Suprapubic skin (tissue), 4 donors: ENCODE measurements around the gene NDUFS2. TPM values are rescaled to one million over a fixed set of nuclear protein-coding genes. Genes with fewer than 3 reads are reported as not detected.

Source experiments
- DNase-seq, 2 donors: peaks; one replicate each; pipeline ENCODE4 v3.0.0-alpha.2; 2019; ENCODE audit warnings: low spot score in 2 of 2
- H3K27ac ChIP-seq: fragments of 200-600 bp; sonication (generic); one replicate; pipeline ENCODE4 v1.5.1; 2019
- H3K27me3 ChIP-seq: fragments of 200-600 bp; sonication (generic); one replicate; pipeline ENCODE4 v1.5.1; 2019
- H3K36me3 ChIP-seq: fragments of 200-600 bp; sonication (generic); one replicate; pipeline ENCODE4 v1.5.1; 2019
- H3K4me1 ChIP-seq: fragments of 200-600 bp; sonication (generic); one replicate; pipeline ENCODE4 v1.5.1; 2019
- H3K4me3 ChIP-seq: fragments of 200-600 bp; sonication (generic); one replicate; pipeline ENCODE4 v1.5.1; 2019; ENCODE audit warnings: mild to moderate bottlenecking
- H3K9me3 ChIP-seq: fragments of 200-600 bp; sonication (generic); one replicate; pipeline ENCODE4 v1.5.1; 2019
- EP300 ChIP-seq: sonication (generic); formaldehyde crosslinking; IDR thresholded peaks from one replicate; pipeline ENCODE4 v1.6.1; 2017; ENCODE audit warnings: antibody characterized with exemption
- POLR2A ChIP-seq, 2 donors: fragments of 450-650 bp; IDR thresholded peaks; one replicate each; pipeline ENCODE4 v1.6.1; 2017; ENCODE audit warnings: antibody characterized with exemption in 2 of 2, mild to moderate bottlenecking in 2 of 2, moderate library complexity in 2 of 2
- POLR2AphosphoS5 ChIP-seq, 3 donors: sonication (generic); formaldehyde crosslinking; IDR thresholded peaks; one replicate each; pipeline ENCODE4 v1.6.1; 2017; ENCODE audit warnings: antibody characterized with exemption in 3 of 3
- WGBS: methylation state at CpG from one replicate; pipeline ENCODE4 v1.1.5; 2018; 5-methylcytosine and 5-hydroxymethylcytosine counted together
- total RNA-seq, 4 donors: library from RNA; depleted of rRNA; stranded (reverse); fragments of >200 nt; gene quantifications; one replicate each; pipeline ENCODE4 v1.1.0, GENCODE V29; 2016
- TF ChIP-seq, protein P1 (sequence below), 2 donors: fragments of 200-600 bp in 1 of 2; fragments of 450-650 bp in 1 of 2; sonication (generic) in 1 of 2; IDR thresholded peaks; one replicate each; pipeline ENCODE4 v1.5.1; 2016 to 2019; ENCODE audit warnings: antibody characterized with exemption in 2 of 2, mild to moderate bottlenecking in 1 of 2, moderate library complexity in 1 of 2

Gene NDUFS2
- total RNA-seq, 4 donors from 2014 or later: 99.1 to 132 (median 112) TPM

GRCh38 chr1:161199506-161200139 lies 2.5 kb upstream of the NDUFS2 start:
- H3K4me3 ChIP-seq: peak overlapping the region; percentile 45
- H3K9me3 ChIP-seq: no peaks in the 10 kb centered on the region
- peaks cover 13% of the 10 kb centered on the region for H3K36me3 ChIP-seq
- TF ChIP-seq, protein P1, sequence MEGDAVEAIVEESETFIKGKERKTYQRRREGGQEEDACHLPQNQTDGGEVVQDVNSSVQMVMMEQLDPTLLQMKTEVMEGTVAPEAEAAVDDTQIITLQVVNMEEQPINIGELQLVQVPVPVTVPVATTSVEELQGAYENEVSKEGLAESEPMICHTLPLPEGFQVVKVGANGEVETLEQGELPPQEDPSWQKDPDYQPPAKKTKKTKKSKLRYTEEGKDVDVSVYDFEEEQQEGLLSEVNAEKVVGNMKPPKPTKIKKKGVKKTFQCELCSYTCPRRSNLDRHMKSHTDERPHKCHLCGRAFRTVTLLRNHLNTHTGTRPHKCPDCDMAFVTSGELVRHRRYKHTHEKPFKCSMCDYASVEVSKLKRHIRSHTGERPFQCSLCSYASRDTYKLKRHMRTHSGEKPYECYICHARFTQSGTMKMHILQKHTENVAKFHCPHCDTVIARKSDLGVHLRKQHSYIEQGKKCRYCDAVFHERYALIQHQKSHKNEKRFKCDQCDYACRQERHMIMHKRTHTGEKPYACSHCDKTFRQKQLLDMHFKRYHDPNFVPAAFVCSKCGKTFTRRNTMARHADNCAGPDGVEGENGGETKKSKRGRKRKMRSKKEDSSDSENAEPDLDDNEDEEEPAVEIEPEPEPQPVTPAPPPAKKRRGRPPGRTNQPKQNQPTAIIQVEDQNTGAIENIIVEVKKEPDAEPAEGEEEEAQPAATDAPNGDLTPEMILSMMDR (IDR thresholded peaks at IDR 0.05): no peak
- TF ChIP-seq EP300 (no peak), POLR2AphosphoS5 (IDR thresholded peaks at IDR 0.05) (no peak), POLR2A (IDR thresholded peaks at IDR 0.05) (no peak)
- peaks cover 80% of the 10 kb centered on the region for H3K4me1 ChIP-seq
- no peak for DNase-seq
- no peaks in the 10 kb centered on the region for H3K27me3 ChIP-seq
- 26% methylated on average over 5 of the region's 5 CpGs for WGBS
- peak overlapping the region; percentile 98 for H3K27ac ChIP-seq

DNA sequence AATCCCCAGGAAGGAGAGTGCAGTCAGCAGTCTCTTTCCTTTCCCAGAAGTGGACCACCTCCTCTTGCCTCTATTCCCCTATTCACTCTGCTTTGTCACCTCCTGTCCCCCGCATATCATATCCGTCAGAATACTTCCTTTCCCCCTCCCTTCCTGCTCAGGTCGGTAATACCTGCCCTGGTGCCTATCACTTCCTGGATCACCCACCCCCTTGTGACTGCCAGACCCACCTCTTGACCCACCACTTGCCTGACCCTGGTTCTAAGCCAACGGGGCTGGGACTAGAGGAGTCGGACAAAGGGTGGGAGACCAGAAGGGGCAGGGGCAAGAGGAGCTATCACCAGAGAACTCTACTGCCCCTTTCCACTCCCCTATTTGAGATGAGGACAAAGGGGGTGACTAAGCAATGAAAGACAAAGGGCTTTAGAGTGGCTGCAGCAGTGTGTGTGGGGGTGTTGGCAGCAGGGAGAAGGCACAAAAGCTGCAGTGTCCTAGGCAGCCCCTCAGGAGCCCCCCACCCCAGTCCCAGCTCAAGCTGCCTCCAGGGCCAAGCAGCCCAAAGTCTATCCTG lies 1.7 kb upstream of the NDUFS2 start:
- DNase-seq: no peak
- Histone ChIP-seq H3K27ac (peak overlapping the region; percentile 98), H3K4me1 (peaks cover 86% of the 10 kb centered on the region), H3K4me3 (peak overlapping the region; percentile 64), H3K36me3 (peaks cover 21% of the 10 kb centered on the region), H3K27me3 (no peaks in the 10 kb centered on the region), H3K9me3 (no peaks in the 10 kb centered on the region)
- TF ChIP-seq, protein P1 (IDR thresholded peaks at IDR 0.05): no peak
- TF ChIP-seq EP300 (no peak), POLR2AphosphoS5 (IDR thresholded peaks at IDR 0.05) (no peak), POLR2A (IDR thresholded peaks at IDR 0.05) (no peak)
- WGBS: 54% methylated on average over 5 of the region's 5 CpGs

DNA sequence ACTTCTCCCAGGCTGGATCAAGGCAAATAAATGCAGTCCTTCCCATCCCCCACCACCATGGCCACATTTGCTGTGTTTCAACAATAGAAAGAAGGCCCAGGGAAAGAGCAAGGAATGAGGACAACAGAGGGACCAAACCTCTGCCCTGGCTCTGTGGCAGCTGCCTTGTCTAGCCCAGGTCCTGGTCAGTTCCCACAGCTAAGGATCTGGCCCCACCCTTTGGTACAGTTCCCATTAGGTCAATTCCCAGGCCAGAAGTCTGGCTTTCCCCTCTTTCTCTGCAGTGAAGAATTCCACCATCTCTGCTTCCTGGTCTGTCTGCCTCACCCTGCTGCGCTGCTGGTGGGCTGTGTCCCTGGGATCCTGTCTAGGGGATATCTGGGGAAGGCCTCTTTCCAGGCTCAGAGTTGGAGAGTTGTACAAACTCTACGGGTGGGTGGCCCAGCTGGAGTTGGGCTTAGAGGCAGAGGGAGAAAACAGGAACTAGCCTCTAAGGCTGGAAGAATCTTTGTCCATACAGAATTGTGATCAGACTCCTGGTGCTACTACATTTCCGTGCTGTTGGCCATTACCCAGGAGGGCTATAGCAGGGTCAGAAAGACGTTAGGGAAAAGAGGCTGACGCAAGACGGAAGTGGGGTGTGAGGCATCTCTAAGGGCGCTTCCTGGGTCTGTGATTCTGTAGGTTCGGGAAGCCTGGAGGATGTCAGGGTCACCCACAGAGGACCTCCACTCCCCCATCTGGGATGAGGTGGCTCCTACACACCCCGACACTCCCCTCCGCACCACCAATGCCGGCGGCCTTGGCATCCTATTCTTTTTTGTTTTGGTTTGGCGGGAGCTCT lies 953 bp upstream of the NDUFS2 start:
- Histone ChIP-seq H3K27ac (peak overlapping the region; percentile 98), H3K4me1 (peaks cover 82% of the 10 kb centered on the region), H3K36me3 (peaks cover 28% of the 10 kb centered on the region), H3K4me3 (peak overlapping the region; percentile 64), H3K27me3 (no peaks in the 10 kb centered on the region), H3K9me3 (no peaks in the 10 kb centered on the region)
- DNase-seq: peak; percentile 86 to 87
- TF ChIP-seq POLR2AphosphoS5 (IDR thresholded peaks at IDR 0.05) (no peak), POLR2A (IDR thresholded peaks at IDR 0.05) (no peak), EP300 (no peak)
- TF ChIP-seq, protein P1 (IDR thresholded peaks at IDR 0.05): no peak
- 21% methylated on average over 13 of the region's 13 CpGs for WGBS

GRCh38 chr1:161206411-161207140 lies 4.4 kb downstream of the NDUFS2 start:
- Histone ChIP-seq H3K27me3 (no peaks in the 10 kb centered on the region), H3K36me3 (peaks cover 81% of the 10 kb centered on the region), H3K27ac (peak overlapping the region; percentile 55), H3K9me3 (no peaks in the 10 kb centered on the region), H3K4me1 (peaks cover 39% of the 10 kb centered on the region), H3K4me3 (no peak overlapping the region)
- DNase-seq: no peak
- WGBS: 72% methylated on average over 12 of the region's 12 CpGs
- TF ChIP-seq POLR2AphosphoS5 (IDR thresholded peaks at IDR 0.05) (no peak), POLR2A (IDR thresholded peaks at IDR 0.05) (no peak), EP300 (no peak)
- TF ChIP-seq, protein P1 (IDR thresholded peaks at IDR 0.05): no peak
